GM12874 (cell line): Measurements from ENCODE around the gene GIPC1.

Experiments used
- CTCF ChIP-seq: IDR thresholded peaks from 2 replicates; pipeline ENCODE4 v1.5.1; 2011; ENCODE audit warnings: low read depth, mild to moderate bottlenecking, control low read depth, low read length, moderate library complexity; ENCODE audit not compliant: insufficient read depth

GIPC1 gene

GRCh38 chr19:14428882-14429416 is 67.0 kb downstream of the GIPC1 start:
- TF ChIP-seq CTCF: no peak
